GM23338 (cell line): Measurements from ENCODE around the gene FAM120A. TPM values are rescaled to one million over a fixed set of nuclear protein-coding genes. Genes with fewer than 3 reads are reported as not detected.
A peak's percentile ranks its signal among the peaks of the same experiment; 100 is the strongest.

ENCODE experiments used
- ATAC-seq: fragments of 200-7000 bp; cut with Tn5 transposase; 3 replicates; pipeline ENCODE4 v1.9.1; 2020
- DNase-seq: peaks from one replicate; pipeline ENCODE4 v3.0.0-alpha.2; 2015; ENCODE audit warnings: low spot score
- H2AFZ ChIP-seq: fragments of 200-600 bp; sonication (generic); 2 replicates; pipeline ENCODE4 v1.8.0; 2016; ENCODE audit warnings: antibody characterized with exemption, mild to moderate bottlenecking, moderate library complexity
- H3F3A ChIP-seq: fragments of 200-600 bp; sonication (generic); replicated peaks from 2 replicates; pipeline ENCODE4 v1.8.0; 2017; ENCODE audit warnings: antibody characterized with exemption, mixed run types, low read depth
- H3K27ac ChIP-seq: fragments of 200-600 bp; sonication (generic); 2 replicates; pipeline ENCODE4 v1.6.1; 2016; ENCODE audit warnings: low read depth
- H3K27me3 ChIP-seq: fragments of 200-600 bp; sonication (generic); 2 replicates; pipeline ENCODE4 v1.8.0; 2016; ENCODE audit warnings: mild to moderate bottlenecking, mixed run types, moderate library complexity; ENCODE audit not compliant: insufficient read depth
- H3K36me3 ChIP-seq: fragments of 200-600 bp; sonication (generic); 2 replicates; pipeline ENCODE4 v1.8.0; 2016; ENCODE audit warnings: mild to moderate bottlenecking; ENCODE audit not compliant: insufficient read depth
- H3K4me1 ChIP-seq: fragments of 200-600 bp; sonication (generic); 2 replicates; pipeline ENCODE4 v1.8.0; 2016; ENCODE audit warnings: mild to moderate bottlenecking, moderate library complexity; ENCODE audit not compliant: insufficient read depth
- H3K4me2 ChIP-seq: fragments of 200-600 bp; sonication (generic); 2 replicates; pipeline ENCODE4 v1.7.1; 2017; ENCODE audit warnings: mixed run types
- H3K4me3 ChIP-seq: fragments of 200-600 bp; sonication (generic); 2 replicates; pipeline ENCODE4 v1.6.1; 2016; ENCODE audit warnings: mixed run types
- H3K79me2 ChIP-seq: fragments of 200-600 bp; sonication (generic); replicated peaks from 2 replicates; pipeline ENCODE4 v1.8.0; 2017; ENCODE audit warnings: mild to moderate bottlenecking; ENCODE audit not compliant: insufficient read depth
- H3K9me2 ChIP-seq: fragments of 200-600 bp; sonication (generic); 2 replicates; pipeline ENCODE4 v1.8.0; 2017; ENCODE audit not compliant: insufficient read depth
- H4K20me1 ChIP-seq: fragments of 200-600 bp; sonication (generic); replicated peaks from 2 replicates; pipeline ENCODE4 v1.8.0; 2017; ENCODE audit warnings: mild to moderate bottlenecking; ENCODE audit not compliant: insufficient read depth
- H3K27ac Mint-ChIP-seq: 2 replicates; pipeline ENCODE4 v1.8.0; 2020; ENCODE audit warnings: inconsistent platforms, mild to moderate bottlenecking, moderate library complexity, mixed read lengths
- H3K27me3 Mint-ChIP-seq: 3 replicates; pipeline ENCODE4 v1.8.0; 2022; ENCODE audit warnings: low read depth, mild to moderate bottlenecking, moderate library complexity, mixed read lengths, inconsistent platforms; ENCODE audit not compliant: insufficient read depth, poor library complexity
- H3K36me3 Mint-ChIP-seq: 3 replicates; pipeline ENCODE4 v1.8.0; 2021; ENCODE audit warnings: low read depth, mild to moderate bottlenecking, inconsistent platforms, moderate library complexity, mixed read lengths
- H3K4me1 Mint-ChIP-seq: 3 replicates; pipeline ENCODE4 v1.8.0; 2020; ENCODE audit warnings: mild to moderate bottlenecking, inconsistent platforms, mixed read lengths
- H3K4me3 Mint-ChIP-seq: 3 replicates; pipeline ENCODE4 v1.8.0; 2021; ENCODE audit warnings: moderate library complexity, mild to moderate bottlenecking, inconsistent platforms, mixed read lengths
- H3K9me3 Mint-ChIP-seq: 3 replicates; pipeline ENCODE4 v1.8.0; 2020; ENCODE audit warnings: moderate library complexity, mild to moderate bottlenecking, inconsistent platforms, mixed read lengths
- ZNF331 ChIP-seq: fragments of 250-450 bp; sonication (Bioruptor Pico); IDR thresholded peaks from 2 replicates; pipeline ENCODE4 v1.5.0; 2020; ENCODE audit warnings: low read depth, mild to moderate bottlenecking, moderate library complexity
- polyA plus RNA-seq: library from polyadenylated mRNA; unstranded; fragments of >200 nt; fragmentation: Nextera tagmentation; extraction: Ambion mirVana; gene quantifications from 2 replicates; pipeline ENCODE4 v1.2.1, GENCODE V29; 2016
- total RNA-seq: library from RNA; depleted of rRNA; stranded (reverse); fragments of >200 nt; shearing (Covaris generic); gene quantifications from 2 replicates; pipeline ENCODE4 v1.2.3, GENCODE V29; 2014
- TF ChIP-seq, protein P1 (sequence below): IDR thresholded peaks from one replicate; pipeline ENCODE4 v1.6.1; 2018; ENCODE audit warnings: antibody characterized with exemption; ENCODE audit not compliant: unreplicated experiment
- TF ChIP-seq, protein P2 (sequence below), 2 experiments: fragments of 200-600 bp in 1 of 2; sonication (generic) in 1 of 2; conservative IDR thresholded peaks; 2 replicates each; pipeline versions ENCODE4 v1.5.1 to v1.6.1; 2016 to 2017; ENCODE audit warnings: antibody characterized with exemption in 2 of 2, low read depth in 2 of 2, mild to moderate bottlenecking in 2 of 2, moderate library complexity in 1 of 2
- TF ChIP-seq, protein P3 (sequence below): fragments of 250-450 bp; sonication (Bioruptor Pico); IDR thresholded peaks from 2 replicates; pipeline ENCODE4 v1.5.0; 2020; ENCODE audit warnings: mild to moderate bottlenecking, moderate library complexity

The FAM120A gene
- total and polyA plus RNA-seq, 2 experiments from 2014 or later, result 28.2 to 52.5 TPM

DNA sequence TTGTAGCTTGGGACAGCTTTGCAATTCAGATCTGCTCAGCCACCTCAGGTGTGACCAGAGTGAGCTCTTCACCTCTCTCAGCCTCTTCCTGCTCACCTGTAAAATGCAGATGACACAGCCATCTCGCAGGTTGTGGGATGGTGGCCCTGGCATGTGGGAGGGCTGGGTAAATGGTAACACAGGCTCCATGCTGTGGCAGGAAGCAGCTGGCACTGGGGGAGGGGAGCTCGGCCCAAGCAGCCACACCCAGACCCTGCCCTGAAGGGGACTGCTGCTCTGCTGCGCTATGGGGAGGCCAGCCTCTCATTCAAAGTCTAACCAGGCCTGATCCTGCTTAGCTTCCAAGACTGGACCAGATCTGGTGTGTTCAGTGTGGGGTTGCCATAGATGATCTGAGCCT is 149.0 kb downstream of the FAM120A start (continued):
- TF ChIP-seq, protein P1, sequence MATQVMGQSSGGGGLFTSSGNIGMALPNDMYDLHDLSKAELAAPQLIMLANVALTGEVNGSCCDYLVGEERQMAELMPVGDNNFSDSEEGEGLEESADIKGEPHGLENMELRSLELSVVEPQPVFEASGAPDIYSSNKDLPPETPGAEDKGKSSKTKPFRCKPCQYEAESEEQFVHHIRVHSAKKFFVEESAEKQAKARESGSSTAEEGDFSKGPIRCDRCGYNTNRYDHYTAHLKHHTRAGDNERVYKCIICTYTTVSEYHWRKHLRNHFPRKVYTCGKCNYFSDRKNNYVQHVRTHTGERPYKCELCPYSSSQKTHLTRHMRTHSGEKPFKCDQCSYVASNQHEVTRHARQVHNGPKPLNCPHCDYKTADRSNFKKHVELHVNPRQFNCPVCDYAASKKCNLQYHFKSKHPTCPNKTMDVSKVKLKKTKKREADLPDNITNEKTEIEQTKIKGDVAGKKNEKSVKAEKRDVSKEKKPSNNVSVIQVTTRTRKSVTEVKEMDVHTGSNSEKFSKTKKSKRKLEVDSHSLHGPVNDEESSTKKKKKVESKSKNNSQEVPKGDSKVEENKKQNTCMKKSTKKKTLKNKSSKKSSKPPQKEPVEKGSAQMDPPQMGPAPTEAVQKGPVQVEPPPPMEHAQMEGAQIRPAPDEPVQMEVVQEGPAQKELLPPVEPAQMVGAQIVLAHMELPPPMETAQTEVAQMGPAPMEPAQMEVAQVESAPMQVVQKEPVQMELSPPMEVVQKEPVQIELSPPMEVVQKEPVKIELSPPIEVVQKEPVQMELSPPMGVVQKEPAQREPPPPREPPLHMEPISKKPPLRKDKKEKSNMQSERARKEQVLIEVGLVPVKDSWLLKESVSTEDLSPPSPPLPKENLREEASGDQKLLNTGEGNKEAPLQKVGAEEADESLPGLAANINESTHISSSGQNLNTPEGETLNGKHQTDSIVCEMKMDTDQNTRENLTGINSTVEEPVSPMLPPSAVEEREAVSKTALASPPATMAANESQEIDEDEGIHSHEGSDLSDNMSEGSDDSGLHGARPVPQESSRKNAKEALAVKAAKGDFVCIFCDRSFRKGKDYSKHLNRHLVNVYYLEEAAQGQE, result no peak
- no peak for TF ChIP-seq ZNF331 (CRISPR knock-in tag)
- TF ChIP-seq, protein P2, sequence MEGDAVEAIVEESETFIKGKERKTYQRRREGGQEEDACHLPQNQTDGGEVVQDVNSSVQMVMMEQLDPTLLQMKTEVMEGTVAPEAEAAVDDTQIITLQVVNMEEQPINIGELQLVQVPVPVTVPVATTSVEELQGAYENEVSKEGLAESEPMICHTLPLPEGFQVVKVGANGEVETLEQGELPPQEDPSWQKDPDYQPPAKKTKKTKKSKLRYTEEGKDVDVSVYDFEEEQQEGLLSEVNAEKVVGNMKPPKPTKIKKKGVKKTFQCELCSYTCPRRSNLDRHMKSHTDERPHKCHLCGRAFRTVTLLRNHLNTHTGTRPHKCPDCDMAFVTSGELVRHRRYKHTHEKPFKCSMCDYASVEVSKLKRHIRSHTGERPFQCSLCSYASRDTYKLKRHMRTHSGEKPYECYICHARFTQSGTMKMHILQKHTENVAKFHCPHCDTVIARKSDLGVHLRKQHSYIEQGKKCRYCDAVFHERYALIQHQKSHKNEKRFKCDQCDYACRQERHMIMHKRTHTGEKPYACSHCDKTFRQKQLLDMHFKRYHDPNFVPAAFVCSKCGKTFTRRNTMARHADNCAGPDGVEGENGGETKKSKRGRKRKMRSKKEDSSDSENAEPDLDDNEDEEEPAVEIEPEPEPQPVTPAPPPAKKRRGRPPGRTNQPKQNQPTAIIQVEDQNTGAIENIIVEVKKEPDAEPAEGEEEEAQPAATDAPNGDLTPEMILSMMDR (conservative IDR thresholded peaks at IDR 0.05; ENCODE audit: low read depth in 2 of 2), result no peak

DNA sequence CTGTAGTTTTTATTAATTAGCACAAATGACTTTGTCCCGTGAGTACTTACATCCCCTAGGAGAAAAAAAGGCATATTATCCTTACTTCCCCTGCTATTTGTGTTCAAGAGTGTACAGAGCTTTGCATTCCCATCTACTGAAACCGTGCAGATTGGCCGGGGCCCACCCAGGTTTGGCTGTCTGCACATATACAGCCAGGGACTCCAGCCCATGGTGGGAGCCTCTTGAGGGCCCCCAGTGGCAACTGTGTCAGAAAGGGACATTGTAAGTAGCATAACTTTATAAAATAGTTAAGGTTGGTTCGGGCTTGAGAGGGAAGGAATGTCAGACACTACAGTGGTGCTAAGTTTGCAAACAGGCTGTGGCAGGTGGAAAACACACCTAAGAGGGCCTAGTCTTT is 149.6 kb downstream of the FAM120A start:
- H3F3A ChIP-seq, result no peaks in the 10 kb centered on the region
- peaks cover 27% of the 10 kb centered on the region for H3K79me2 ChIP-seq
- H3K27me3 Mint-ChIP-seq, result peaks cover 4% of the 10 kb centered on the region
- H3K27ac Mint-ChIP-seq, result no peak overlapping the region
- H3K4me1 ChIP-seq, result peaks cover 34% of the 10 kb centered on the region
- peaks cover 39% of the 10 kb centered on the region for H3K4me1 Mint-ChIP-seq
- peaks cover 15% of the 10 kb centered on the region for H3K36me3 Mint-ChIP-seq
- no peak overlapping the region; the same call in 2 of the 3 replicates for H3K4me3 Mint-ChIP-seq
- TF ChIP-seq, protein P3, sequence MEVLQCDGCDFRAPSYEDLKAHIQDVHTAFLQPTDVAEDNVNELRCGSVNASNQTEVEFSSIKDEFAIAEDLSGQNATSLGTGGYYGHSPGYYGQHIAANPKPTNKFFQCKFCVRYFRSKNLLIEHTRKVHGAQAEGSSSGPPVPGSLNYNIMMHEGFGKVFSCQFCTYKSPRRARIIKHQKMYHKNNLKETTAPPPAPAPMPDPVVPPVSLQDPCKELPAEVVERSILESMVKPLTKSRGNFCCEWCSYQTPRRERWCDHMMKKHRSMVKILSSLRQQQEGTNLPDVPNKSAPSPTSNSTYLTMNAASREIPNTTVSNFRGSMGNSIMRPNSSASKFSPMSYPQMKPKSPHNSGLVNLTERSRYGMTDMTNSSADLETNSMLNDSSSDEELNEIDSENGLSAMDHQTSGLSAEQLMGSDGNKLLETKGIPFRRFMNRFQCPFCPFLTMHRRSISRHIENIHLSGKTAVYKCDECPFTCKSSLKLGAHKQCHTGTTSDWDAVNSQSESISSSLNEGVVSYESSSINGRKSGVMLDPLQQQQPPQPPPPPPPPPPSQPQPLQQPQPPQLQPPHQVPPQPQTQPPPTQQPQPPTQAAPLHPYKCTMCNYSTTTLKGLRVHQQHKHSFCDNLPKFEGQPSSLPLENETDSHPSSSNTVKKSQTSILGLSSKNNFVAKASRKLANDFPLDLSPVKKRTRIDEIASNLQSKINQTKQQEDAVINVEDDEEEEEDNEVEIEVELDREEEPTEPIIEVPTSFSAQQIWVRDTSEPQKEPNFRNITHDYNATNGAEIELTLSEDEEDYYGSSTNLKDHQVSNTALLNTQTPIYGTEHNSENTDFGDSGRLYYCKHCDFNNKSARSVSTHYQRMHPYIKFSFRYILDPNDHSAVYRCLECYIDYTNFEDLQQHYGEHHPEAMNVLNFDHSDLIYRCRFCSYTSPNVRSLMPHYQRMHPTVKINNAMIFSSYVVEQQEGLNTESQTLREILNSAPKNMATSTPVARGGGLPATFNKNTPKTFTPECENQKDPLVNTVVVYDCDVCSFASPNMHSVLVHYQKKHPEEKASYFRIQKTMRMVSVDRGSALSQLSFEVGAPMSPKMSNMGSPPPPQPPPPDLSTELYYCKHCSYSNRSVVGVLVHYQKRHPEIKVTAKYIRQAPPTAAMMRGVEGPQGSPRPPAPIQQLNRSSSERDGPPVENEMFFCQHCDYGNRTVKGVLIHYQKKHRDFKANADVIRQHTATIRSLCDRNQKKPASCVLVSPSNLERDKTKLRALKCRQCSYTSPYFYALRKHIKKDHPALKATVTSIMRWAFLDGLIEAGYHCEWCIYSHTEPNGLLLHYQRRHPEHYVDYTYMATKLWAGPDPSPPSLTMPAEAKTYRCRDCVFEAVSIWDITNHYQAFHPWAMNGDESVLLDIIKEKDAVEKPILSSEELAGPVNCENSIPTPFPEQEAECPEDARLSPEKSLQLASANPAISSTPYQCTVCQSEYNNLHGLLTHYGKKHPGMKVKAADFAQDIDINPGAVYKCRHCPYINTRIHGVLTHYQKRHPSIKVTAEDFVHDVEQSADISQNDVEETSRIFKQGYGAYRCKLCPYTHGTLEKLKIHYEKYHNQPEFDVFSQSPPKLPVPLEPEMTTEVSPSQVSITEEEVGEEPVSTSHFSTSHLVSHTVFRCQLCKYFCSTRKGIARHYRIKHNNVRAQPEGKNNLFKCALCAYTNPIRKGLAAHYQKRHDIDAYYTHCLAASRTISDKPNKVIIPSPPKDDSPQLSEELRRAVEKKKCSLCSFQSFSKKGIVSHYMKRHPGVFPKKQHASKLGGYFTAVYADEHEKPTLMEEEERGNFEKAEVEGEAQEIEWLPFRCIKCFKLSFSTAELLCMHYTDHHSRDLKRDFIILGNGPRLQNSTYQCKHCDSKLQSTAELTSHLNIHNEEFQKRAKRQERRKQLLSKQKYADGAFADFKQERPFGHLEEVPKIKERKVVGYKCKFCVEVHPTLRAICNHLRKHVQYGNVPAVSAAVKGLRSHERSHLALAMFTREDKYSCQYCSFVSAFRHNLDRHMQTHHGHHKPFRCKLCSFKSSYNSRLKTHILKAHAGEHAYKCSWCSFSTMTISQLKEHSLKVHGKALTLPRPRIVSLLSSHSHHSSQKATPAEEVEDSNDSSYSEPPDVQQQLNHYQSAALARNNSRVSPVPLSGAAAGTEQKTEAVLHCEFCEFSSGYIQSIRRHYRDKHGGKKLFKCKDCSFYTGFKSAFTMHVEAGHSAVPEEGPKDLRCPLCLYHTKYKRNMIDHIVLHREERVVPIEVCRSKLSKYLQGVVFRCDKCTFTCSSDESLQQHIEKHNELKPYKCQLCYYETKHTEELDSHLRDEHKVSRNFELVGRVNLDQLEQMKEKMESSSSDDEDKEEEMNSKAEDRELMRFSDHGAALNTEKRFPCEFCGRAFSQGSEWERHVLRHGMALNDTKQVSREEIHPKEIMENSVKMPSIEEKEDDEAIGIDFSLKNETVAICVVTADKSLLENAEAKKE (CRISPR knock-in tag), result no peak
- TF ChIP-seq, protein P2 (conservative IDR thresholded peaks at IDR 0.05; ENCODE audit: low read depth in 2 of 2), result no peak
- H3K4me2 ChIP-seq, result peak overlapping the region; percentile 69
- no peak overlapping the region for H2AFZ ChIP-seq
- 0 out of 2 replicates have a peak overlapping the region, but pooled peaks have one; percentile 53 for H3K27ac ChIP-seq
- peaks cover 9% of the 10 kb centered on the region; the same call in 1 of the 3 replicates for H3K9me3 Mint-ChIP-seq
- H4K20me1 ChIP-seq, result 0 out of 2 replicates have a peak, but pooled peaks cover 4% of the 10 kb centered on the region
- ATAC-seq (no peak), DNase-seq (no peak)
- no peaks in the 10 kb centered on the region for H3K27me3 ChIP-seq
- H3K9me2 ChIP-seq, result peaks cover 6% of the 10 kb centered on the region; the same call in 1 of the 2 replicates
- H3K4me3 ChIP-seq, result 0 out of 2 replicates have a peak overlapping the region, but pooled peaks have one; percentile 34
- no peaks in the 10 kb centered on the region for H3K36me3 ChIP-seq
